Spleen (tissue), 7 donors: Measurements from ENCODE around the gene CNTLN.

Experiments
- POLR2A ChIP-seq, 3 donors: fragments of 450-650 bp; IDR thresholded peaks; one replicate each; pipeline ENCODE4 v1.5.1; 2017; ENCODE audit warnings: antibody characterized with exemption in 3 of 3, mild to moderate bottlenecking in 1 of 3
- TF ChIP-seq, protein P1 (sequence below), 11 experiments: fragments of 200-600 bp in 7 of 11; fragments of 450-650 bp in 4 of 11; sonication (generic) in 4 of 11; IDR thresholded peaks in 8 of 11; conservative IDR thresholded peaks in 3 of 11; 1 replicate in 7 of 11; 2 replicates in 4 of 11; pipeline versions ENCODE4 v1.4.0 to v1.8.0; 2016 to 2021; ENCODE audit warnings: antibody characterized with exemption in 11 of 11, inconsistent platforms in 4 of 11, mild to moderate bottlenecking in 1 of 11
- donor health status: DM: no; HTN: no; CAD: no; lungs with moderate emphysema.
- donor health status: DM: no; HTN: no; CAD: no.
- donor health status: DM: no; HTN: no; CAD: no.

DNA sequence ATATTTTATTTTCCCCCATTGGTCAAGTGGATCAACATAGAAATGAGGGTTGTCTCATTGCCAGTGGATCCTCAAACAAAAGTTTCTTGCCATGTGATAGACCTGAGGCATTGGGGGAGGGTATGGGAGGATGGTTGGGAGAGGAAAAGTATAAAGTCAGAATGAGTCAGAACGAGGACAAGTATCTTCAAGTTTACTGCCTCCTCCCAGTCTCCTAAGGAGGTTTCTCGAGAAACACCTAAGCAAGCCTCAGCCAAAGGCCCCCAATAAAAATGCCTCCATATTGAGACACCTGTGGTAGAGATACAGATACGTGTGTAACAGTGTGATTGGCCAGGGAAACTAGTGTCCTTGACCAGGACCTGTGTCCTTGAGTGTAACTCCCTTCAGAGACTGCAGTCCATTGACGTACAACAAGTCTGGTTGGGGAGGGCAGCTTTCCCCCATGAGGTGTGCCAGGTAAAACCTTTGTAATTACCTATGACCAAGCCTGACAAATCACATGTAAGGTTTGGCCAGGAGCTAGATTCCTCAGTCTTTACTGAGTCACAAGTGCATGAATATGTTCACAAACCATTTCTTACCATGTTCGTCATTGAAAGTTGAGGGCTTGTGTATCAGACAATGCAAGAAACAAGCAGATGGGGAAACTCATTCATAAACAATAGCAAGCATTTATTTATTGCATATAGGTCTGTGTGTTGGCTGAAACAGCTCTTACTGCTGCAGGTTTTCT is 245.5 kb downstream of the CNTLN start:
- TF ChIP-seq POLR2A (IDR thresholded peaks at IDR 0.05), result no peak
- TF ChIP-seq, protein P1, sequence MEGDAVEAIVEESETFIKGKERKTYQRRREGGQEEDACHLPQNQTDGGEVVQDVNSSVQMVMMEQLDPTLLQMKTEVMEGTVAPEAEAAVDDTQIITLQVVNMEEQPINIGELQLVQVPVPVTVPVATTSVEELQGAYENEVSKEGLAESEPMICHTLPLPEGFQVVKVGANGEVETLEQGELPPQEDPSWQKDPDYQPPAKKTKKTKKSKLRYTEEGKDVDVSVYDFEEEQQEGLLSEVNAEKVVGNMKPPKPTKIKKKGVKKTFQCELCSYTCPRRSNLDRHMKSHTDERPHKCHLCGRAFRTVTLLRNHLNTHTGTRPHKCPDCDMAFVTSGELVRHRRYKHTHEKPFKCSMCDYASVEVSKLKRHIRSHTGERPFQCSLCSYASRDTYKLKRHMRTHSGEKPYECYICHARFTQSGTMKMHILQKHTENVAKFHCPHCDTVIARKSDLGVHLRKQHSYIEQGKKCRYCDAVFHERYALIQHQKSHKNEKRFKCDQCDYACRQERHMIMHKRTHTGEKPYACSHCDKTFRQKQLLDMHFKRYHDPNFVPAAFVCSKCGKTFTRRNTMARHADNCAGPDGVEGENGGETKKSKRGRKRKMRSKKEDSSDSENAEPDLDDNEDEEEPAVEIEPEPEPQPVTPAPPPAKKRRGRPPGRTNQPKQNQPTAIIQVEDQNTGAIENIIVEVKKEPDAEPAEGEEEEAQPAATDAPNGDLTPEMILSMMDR (IDR thresholded peaks at IDR 0.05 in 8 of 11, conservative IDR thresholded peaks at IDR 0.05 in 3 of 11), result no peak
